Measurements from ENCODE around the gene C9orf50. TPM values are rescaled to one million over a fixed set of nuclear protein-coding genes. Genes with fewer than 3 reads are reported as not detected.
"Not testable (repeated sequence)": the region's sequence is repeated elsewhere in the genome, so short reads cannot be mapped to it uniquely, and the experiment has no call there.

Gene C9orf50
- total RNA-seq, 1 experiment from 2014 or later: not detected

GRCh38 chr9:129601082-129601674, 19.7 kb downstream of the C9orf50 start:
- in situ Hi-C loops (cut with HindIII; ENCODE audit: low sequenced_read_pairs): no loop called here
- DNase-seq (ENCODE audit: low spot score): no peak

- in situ Hi-C loops (cut with HindIII; ENCODE audit: low sequenced_read_pairs): no loop called here
Measured at GRCh38 chr9:129598089-129598596, 22.8 kb downstream of the C9orf50 start.

DNA sequence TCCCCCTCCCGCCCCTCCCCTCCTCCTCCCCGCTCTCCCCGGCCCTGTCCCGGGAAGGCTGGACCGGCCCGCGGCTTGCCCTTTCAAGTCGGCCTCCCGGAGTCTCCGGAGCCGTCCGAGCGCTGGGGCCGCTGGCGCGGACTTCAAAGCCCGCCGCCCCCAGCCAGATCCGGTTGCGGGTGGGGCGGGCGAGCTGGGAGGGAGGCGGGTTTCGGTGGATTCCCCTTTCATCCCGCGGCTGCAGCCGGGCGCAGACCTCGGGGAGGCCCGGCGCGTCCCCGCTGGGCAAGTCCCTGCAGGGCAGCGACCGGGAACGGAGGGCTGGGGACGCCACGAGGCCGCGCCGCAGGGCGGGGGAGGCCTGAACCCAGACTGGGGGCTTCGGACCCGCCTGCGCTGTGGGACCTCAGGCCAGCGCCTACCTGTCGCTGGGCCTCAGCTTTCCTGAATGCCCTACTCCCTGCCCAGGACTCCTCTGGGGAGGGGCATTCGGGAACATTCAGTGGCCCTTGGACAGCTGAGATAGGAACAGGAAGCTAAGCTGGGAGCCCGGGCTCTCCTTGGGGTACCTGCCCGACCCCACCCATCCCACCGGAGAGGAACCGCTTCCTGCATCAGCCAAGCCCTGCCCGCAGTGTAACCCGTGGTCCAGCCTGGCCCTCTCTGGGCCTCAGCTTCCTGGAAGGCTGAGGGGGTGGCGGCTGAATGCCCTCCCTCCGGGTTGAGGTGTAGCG, 23.4 kb downstream of the C9orf50 start:
- in situ Hi-C loops (cut with HindIII; ENCODE audit: low sequenced_read_pairs): no loop called here
- no peak for DNase-seq (ENCODE audit: low spot score)

More at GRCh38 chr9:129598089-129598596, 22.8 kb downstream of the C9orf50 start:
- DNase-seq (ENCODE audit: low spot score): no peak

- in situ Hi-C loops (cut with HindIII; ENCODE audit: low sequenced_read_pairs): no loop called here
- DNase-seq (ENCODE audit: low spot score): peak; percentile 74
Measured at GRCh38 chr9:129596541-129597331, 24.2 kb downstream of the C9orf50 start.

- in situ Hi-C loops (cut with HindIII; ENCODE audit: low sequenced_read_pairs): no loop called here
- DNase-seq (ENCODE audit: low spot score): no peak
Measured at GRCh38 chr9:129595903-129596540, 24.9 kb downstream of the C9orf50 start.

GRCh38 chr9:129595311-129595741, 25.6 kb downstream of the C9orf50 start:
- in situ Hi-C loops (cut with HindIII; ENCODE audit: low sequenced_read_pairs): no loop called here

GRCh38 chr9:129594632-129595031, 26.3 kb downstream of the C9orf50 start:
- in situ Hi-C loops (cut with HindIII; ENCODE audit: low sequenced_read_pairs): no loop called here

More at GRCh38 chr9:129595311-129595741, 25.6 kb downstream of the C9orf50 start:
- DNase-seq (ENCODE audit: low spot score): no peak

GRCh38 chr9:129592790-129593189, 28.1 kb downstream of the C9orf50 start:
- DNase-seq (ENCODE audit: low spot score); in situ Hi-C loops (cut with HindIII; ENCODE audit: low sequenced_read_pairs): not testable (repeated sequence)

More at GRCh38 chr9:129594632-129595031, 26.3 kb downstream of the C9orf50 start:
- DNase-seq (ENCODE audit: low spot score): no peak

DNA sequence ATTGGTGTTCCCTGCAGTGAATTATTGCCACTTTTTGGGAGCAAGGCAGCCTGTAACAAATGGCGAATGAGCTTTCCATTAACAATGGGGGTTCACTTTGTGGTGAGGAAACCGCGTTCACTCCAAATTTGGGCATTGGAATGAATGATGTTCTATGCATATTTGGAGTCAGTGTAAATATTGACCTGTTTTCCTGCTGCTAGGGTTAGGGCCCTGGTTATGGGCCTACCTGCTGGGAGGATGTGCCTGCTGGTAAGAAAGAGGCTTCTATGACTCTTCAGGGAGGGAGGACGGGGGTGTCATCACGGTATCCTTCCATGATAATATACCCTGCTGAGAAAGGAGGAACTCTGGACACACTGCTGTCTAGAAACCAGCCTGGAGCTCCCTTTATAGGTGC, 29.0 kb downstream of the C9orf50 start:
- in situ Hi-C loops (cut with HindIII; ENCODE audit: low sequenced_read_pairs): no loop called here
- DNase-seq (ENCODE audit: low spot score): no peak

GRCh38 chr9:129590466-129590865, 30.4 kb downstream of the C9orf50 start:
- no peak for DNase-seq (ENCODE audit: low spot score)
- in situ Hi-C loops (cut with HindIII; ENCODE audit: low sequenced_read_pairs): no loop called here

GRCh38 chr9:129587487-129588262, 33.2 kb downstream of the C9orf50 start:
- DNase-seq (ENCODE audit: low spot score): no peak
- in situ Hi-C loops (cut with HindIII; ENCODE audit: low sequenced_read_pairs): no loop called here

- in situ Hi-C loops (cut with HindIII; ENCODE audit: low sequenced_read_pairs): no loop called here
- DNase-seq (ENCODE audit: low spot score): no peak
Measured at GRCh38 chr9:129586685-129587084, 34.2 kb downstream of the C9orf50 start.

- in situ Hi-C loops (cut with HindIII; ENCODE audit: low sequenced_read_pairs): no loop called here
- DNase-seq (ENCODE audit: low spot score): no peak
Measured at GRCh38 chr9:129586245-129586644, 34.7 kb downstream of the C9orf50 start.

DNA sequence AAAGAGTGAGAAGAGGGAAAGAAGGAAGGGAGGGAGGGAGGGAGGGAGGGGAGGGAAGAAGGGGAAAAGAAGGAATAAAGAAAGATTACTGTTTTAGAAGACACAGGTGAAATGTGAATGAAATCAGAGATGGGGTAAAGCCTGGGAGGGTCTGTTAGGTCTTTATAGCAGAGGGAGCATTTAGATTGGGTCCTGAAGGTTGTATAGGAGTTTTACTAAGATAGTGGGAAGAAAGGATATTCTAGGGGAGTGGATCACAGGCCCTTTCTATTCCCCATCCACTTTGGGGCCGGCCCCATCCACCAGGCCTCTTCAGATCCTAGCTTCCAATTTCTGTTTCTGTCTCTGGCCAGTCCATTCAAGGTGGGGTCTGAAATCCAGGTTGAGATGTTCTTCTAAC, 35.5 kb downstream of the C9orf50 start:
- no peak for DNase-seq (ENCODE audit: low spot score)
- in situ Hi-C loops (cut with HindIII; ENCODE audit: low sequenced_read_pairs): no loop called here

DNA sequence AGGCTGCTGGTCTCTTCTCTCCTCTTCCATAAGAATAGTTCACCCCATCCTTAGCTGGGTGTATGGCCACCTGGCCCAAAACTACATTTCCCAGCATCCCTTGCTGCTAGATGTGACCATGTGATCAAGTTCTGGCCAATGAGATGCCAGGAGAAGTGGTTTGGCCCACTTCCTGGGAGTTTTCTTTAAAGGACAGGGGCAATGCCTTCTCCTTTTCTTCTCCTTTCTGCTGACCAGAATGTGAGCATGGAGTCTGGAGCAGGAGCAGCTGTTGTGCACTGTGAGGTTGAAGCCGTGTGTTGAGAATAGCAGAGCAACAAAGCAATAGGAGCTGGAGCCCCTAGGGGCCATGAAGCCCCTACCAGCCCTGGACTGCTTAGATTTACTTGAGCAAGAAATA, 36.8 kb downstream of the C9orf50 start:
- peak; percentile 88 for DNase-seq (ENCODE audit: low spot score)
- in situ Hi-C loops (cut with HindIII; ENCODE audit: low sequenced_read_pairs): no loop called here

DNA sequence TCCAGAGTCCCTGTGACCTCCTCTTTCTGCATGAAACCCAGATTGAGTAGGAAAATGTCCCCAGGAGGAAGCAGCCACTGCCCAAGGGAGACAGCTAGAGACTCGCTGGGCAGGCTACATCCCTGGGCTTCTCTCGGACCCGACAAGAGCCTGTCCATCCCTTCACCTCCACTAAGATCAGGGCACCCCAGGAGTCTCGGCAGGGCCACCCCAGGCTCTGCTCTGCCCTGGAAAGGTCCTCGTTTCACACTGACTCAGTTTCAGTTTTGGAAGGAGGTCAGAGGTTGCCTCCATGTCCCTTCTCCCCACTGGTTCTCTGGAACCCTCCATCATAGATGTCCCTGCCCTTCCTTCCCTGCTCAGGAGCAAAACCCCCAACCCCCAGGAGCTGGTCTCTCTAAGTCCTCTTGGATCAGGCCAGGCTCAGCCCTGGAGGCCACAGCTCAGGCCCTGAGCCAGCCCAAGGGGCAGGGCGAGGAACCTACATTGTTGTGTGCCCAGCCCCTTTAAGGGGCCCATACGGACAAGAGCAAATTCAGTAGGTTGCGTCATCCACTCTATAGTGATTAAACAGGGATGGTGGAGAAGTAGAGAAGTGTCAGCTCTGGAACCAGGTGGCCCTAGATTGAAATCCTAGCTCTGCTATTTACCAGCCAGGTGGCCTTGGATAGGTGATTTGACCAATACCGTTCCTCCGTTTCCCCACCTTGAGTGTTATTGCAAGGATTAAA, 37.4 kb downstream of the C9orf50 start:
- no peak for DNase-seq (ENCODE audit: low spot score)
- in situ Hi-C loops (cut with HindIII; ENCODE audit: low sequenced_read_pairs): no loop called here

- in situ Hi-C loops (cut with HindIII; ENCODE audit: low sequenced_read_pairs): no loop called here
Measured at GRCh38 chr9:129582855-129583254, 38.0 kb downstream of the C9orf50 start.

More at GRCh38 chr9:129582855-129583254, 38.0 kb downstream of the C9orf50 start:
- no peak for DNase-seq (ENCODE audit: low spot score)

Measured in G401 (cell line).